ENCODE results near the gene RIN3. TPM values are rescaled to one million over a fixed set of nuclear protein-coding genes. Genes with fewer than 3 reads are reported as not detected.

Gene RIN3
- total RNA-seq, 4 donors from 2014 or later: 4.7 to 7.9 (median 6.6) TPM

DNA sequence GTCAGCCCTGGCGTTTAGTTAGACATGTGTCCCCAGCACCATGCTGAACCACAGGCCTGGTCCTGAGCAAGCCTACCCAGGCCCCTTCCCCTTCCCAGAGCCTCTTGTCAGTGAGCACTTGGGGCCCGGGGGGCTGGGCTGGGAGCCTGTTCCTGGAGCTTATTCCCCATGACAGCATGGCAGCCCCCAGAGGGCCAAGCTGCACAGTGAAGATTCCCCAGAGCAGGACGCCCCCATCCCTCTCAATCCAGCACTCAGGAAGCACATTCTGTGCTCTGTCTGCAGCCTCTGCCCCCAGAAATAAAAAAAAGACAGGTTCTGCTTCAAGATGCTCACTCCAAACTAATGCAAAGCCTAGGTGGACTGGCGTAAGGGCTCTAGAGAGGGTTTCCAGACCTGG lies 117.5 kb downstream of the RIN3 start:
- 84% methylated on average over 3 of the region's 4 CpGs; no CpG with 5 or more reads in 1 of the 2 donors for WGBS, 2 donors
- no peak overlapping the region for H3K27ac ChIP-seq

GRCh38 chr14:92632546-92633273 lies 119.1 kb downstream of the RIN3 start:
- 85 to 94% methylated on average over 9 to 15 of the region's 15 CpGs for WGBS, 2 donors
- no peaks in the 10 kb centered on the region for H3K4me1 ChIP-seq

More for the DNA sequence above, 117.5 kb downstream of the RIN3 start:
- Histone ChIP-seq H3K4me3 (replicated peaks in 1 of 3) (no peak overlapping the region), H3K4me1 (no peaks in the 10 kb centered on the region), H3K27me3 (no peaks in the 10 kb centered on the region), H3K36me3 (no peaks in the 10 kb centered on the region), H3K9me3 (no peaks in the 10 kb centered on the region)
- intact Hi-C loops (cut with DNase I): no loop called here
- no peak for DNase-seq
- TF ChIP-seq CTCF (IDR thresholded peaks at IDR 0.05) (no peak), POLR2A (IDR thresholded peaks at IDR 0.05) (no peak)

GRCh38 chr14:92633274-92633616 lies 119.7 kb downstream of the RIN3 start:
- intact Hi-C loops (cut with DNase I): no loop called here
- DNase-seq: no peak
- Histone ChIP-seq H3K9me3 (no peaks in the 10 kb centered on the region), H3K27ac (no peak overlapping the region), H3K4me1 (no peaks in the 10 kb centered on the region), H3K4me3 (replicated peaks in 1 of 3) (no peak overlapping the region), H3K36me3 (no peaks in the 10 kb centered on the region), H3K27me3 (no peaks in the 10 kb centered on the region)
- 75 to 80% methylated on average over 3 to 5 of the region's 5 CpGs for WGBS, 2 donors
- TF ChIP-seq POLR2A (IDR thresholded peaks at IDR 0.05) (no peak), CTCF (IDR thresholded peaks at IDR 0.05) (no peak)

More at GRCh38 chr14:92632546-92633273, 119.1 kb downstream of the RIN3 start:
- no peaks in the 10 kb centered on the region for H3K36me3 ChIP-seq
- TF ChIP-seq CTCF (IDR thresholded peaks at IDR 0.05) (no peak), POLR2A (IDR thresholded peaks at IDR 0.05) (no peak)
- no peak overlapping the region for H3K4me3 ChIP-seq (replicated peaks in 1 of 3)
- no peak for DNase-seq
- intact Hi-C loops (cut with DNase I): no loop called here
- no peaks in the 10 kb centered on the region for H3K9me3 ChIP-seq
- no peak overlapping the region for H3K27ac ChIP-seq
- no peaks in the 10 kb centered on the region for H3K27me3 ChIP-seq

DNA sequence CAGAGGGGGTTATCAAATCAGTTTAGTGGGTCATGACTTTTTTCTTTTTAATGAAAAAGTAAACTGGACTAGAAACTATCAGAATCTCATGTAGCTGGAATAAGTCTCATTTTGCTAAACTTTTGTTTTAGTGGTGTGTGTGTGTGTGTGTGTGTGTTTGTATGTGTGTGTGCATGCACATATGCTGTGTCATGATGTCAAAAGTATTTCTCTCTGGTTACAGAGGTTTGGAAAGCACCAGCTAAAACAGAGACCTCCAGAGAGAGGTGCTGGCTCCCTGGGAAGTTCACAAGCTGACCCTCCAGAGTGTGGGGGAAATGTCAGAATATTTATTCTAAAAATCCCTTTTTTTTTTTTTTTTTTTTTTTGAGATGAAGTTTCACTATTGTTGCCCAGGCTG lies 120.1 kb downstream of the RIN3 start:
- TF ChIP-seq CTCF (IDR thresholded peaks at IDR 0.05) (no peak), POLR2A (IDR thresholded peaks at IDR 0.05) (no peak)
- intact Hi-C loops (cut with DNase I): no loop called here
- Histone ChIP-seq H3K9me3 (no peaks in the 10 kb centered on the region), H3K36me3 (no peaks in the 10 kb centered on the region), H3K27me3 (no peaks in the 10 kb centered on the region), H3K4me3 (replicated peaks in 1 of 3) (no peak overlapping the region), H3K4me1 (no peaks in the 10 kb centered on the region), H3K27ac (no peak overlapping the region)
- DNase-seq: no peak

- intact Hi-C loops (cut with DNase I): no loop called here
- H3K27me3 ChIP-seq: no peaks in the 10 kb centered on the region
- 62 to 63% methylated on average over 4 of the region's 4 CpGs for WGBS, 2 donors
- H3K27ac ChIP-seq: no peak overlapping the region
- no peak for DNase-seq
- no peaks in the 10 kb centered on the region for H3K36me3 ChIP-seq
- H3K9me3 ChIP-seq: no peaks in the 10 kb centered on the region
- H3K4me3 ChIP-seq (replicated peaks in 1 of 3): no peak overlapping the region
- no peak for TF ChIP-seq CTCF (IDR thresholded peaks at IDR 0.05)
- no peak for TF ChIP-seq POLR2A (IDR thresholded peaks at IDR 0.05)
- no peaks in the 10 kb centered on the region for H3K4me1 ChIP-seq
Observed at GRCh38 chr14:92635031-92635430, 121.5 kb downstream of the RIN3 start.
